IMR-90 (cell line): ENCODE results near the gene MSH2. TPM values are rescaled to one million over a fixed set of nuclear protein-coding genes. Genes with fewer than 3 reads are reported as not detected.

Experiments used
- ATAC-seq: fragments of 200-7000 bp; cut with Tn5 transposase; 2 replicates; pipeline ENCODE4 v1.9.1; 2020; ENCODE audit warnings: low read depth, mild to moderate bottlenecking, moderate library complexity
- BruUV-seq: library from RNA; stranded (reverse); fragments of 400-500 nt; replicated peaks from 2 replicates; lab custom pipeline; 2021; lab: Mats Ljungman, UMichigan
- CTCF ChIA-PET: fragments of 300-600 bp; formaldehyde crosslinking; extraction: SDS; loops from one replicate; lab custom pipeline; 2021; ENCODE audit warnings: antibody characterized with exemption; lab: Yijun Ruan, JAX
- POLR2A ChIA-PET: fragments of 300-600 bp; sonication (Branson Sonifier 250); formaldehyde crosslinking; loops from one replicate; lab custom pipeline; 2022; ENCODE audit warnings: antibody characterized with exemption; ENCODE audit not compliant: unreplicated experiment; lab: Charles Lee
- DNase-seq: peaks from one replicate; pipeline ENCODE4 v3.0.0; 2013
- H2AFZ ChIP-seq: replicated peaks from 2 replicates; pipeline ENCODE3; 2013; ENCODE audit warnings: low read length, mild to moderate bottlenecking; ENCODE audit not compliant: poor library complexity
- H2AK5ac ChIP-seq: 2 replicates; pipeline ENCODE4 v1.6.1; 2013; ENCODE audit warnings: low read depth, low read length, inconsistent platforms
- H2AK9ac ChIP-seq: replicated peaks from 2 replicates; pipeline ENCODE3; 2013; ENCODE audit warnings: mild to moderate bottlenecking, low read depth, low read length, moderate library complexity; ENCODE audit not compliant: poor library complexity
- H2BK120ac ChIP-seq: 2 replicates; pipeline ENCODE4 v1.6.1; 2013; ENCODE audit warnings: low read depth, low read length, inconsistent platforms
- H2BK15ac ChIP-seq: 3 replicates; pipeline ENCODE4 v1.6.1; 2013; ENCODE audit warnings: low read depth, low read length, inconsistent platforms
- H2BK20ac ChIP-seq: 2 replicates; pipeline ENCODE4 v1.6.1; 2013; ENCODE audit warnings: low read depth, mild to moderate bottlenecking, inconsistent platforms, low read length, moderate library complexity
- H2BK5ac ChIP-seq: 2 replicates; pipeline ENCODE4 v1.6.1; 2013; ENCODE audit warnings: mild to moderate bottlenecking, low read depth, low read length, inconsistent platforms; ENCODE audit not compliant: poor library complexity, severe bottlenecking
- H3K14ac ChIP-seq: replicated peaks from 2 replicates; pipeline ENCODE4 v1.6.1; 2013; ENCODE audit warnings: low read depth, low read length, inconsistent platforms
- H3K18ac ChIP-seq: 2 replicates; pipeline ENCODE4 v1.6.1; 2013; ENCODE audit warnings: low read depth, low read length, control low read depth
- H3K23ac ChIP-seq: 2 replicates; pipeline ENCODE4 v1.6.1; 2013; ENCODE audit warnings: low read depth, low read length, inconsistent platforms
- H3K27ac ChIP-seq: 2 replicates; pipeline ENCODE4 v1.5.1; 2013; ENCODE audit warnings: mild to moderate bottlenecking, control low read depth, low read length; ENCODE audit not compliant: insufficient read depth
- H3K27me3 ChIP-seq: 2 replicates; pipeline ENCODE4 v1.6.1; 2013; ENCODE audit warnings: low read length; ENCODE audit not compliant: control insufficient read depth, insufficient read depth
- H3K36me3 ChIP-seq: 2 replicates; pipeline ENCODE4 v1.6.1; 2013; ENCODE audit warnings: low read length, mixed read lengths; ENCODE audit not compliant: control insufficient read depth, insufficient read depth
- H3K4ac ChIP-seq: 2 replicates; pipeline ENCODE4 v1.6.1; 2013; ENCODE audit warnings: low read depth, low read length, inconsistent platforms
- H3K4me1 ChIP-seq: 2 replicates; pipeline ENCODE4 v1.6.1; 2013; ENCODE audit warnings: low read length, mixed read lengths; ENCODE audit not compliant: control insufficient read depth, insufficient read depth
- H3K4me2 ChIP-seq: 2 replicates; pipeline ENCODE4 v1.6.1; 2013; ENCODE audit warnings: low read depth, mild to moderate bottlenecking, control low read depth, low read length, moderate library complexity
- H3K4me3 ChIP-seq: 2 replicates; pipeline ENCODE4 v1.5.1; 2013; ENCODE audit warnings: low read depth, mild to moderate bottlenecking, control low read depth, low read length, moderate library complexity; ENCODE audit not compliant: insufficient read depth
- H3K56ac ChIP-seq: 2 replicates; pipeline ENCODE4 v1.6.1; 2013; ENCODE audit warnings: low read length, inconsistent platforms; ENCODE audit not compliant: insufficient read depth; ENCODE audit errors: extremely low read depth
- H3K79me1 ChIP-seq, 2 experiments: 2 replicates each; pipeline ENCODE4 v1.6.1; 2013; ENCODE audit warnings: low read length in 2 of 2, inconsistent platforms in 1 of 2, low read depth in 1 of 2
- H3K9ac ChIP-seq: 2 replicates; pipeline ENCODE4 v1.6.1; 2013; ENCODE audit warnings: low read depth, low read length, control low read depth
- H3K9me1 ChIP-seq: 2 replicates; pipeline ENCODE4 v1.6.1; 2013; ENCODE audit warnings: low read length, inconsistent platforms; ENCODE audit not compliant: insufficient read depth
- H3K9me3 ChIP-seq: 2 replicates; pipeline ENCODE4 v1.6.1; 2013; ENCODE audit warnings: low read length; ENCODE audit not compliant: control insufficient read depth, insufficient read depth
- H4K20me1 ChIP-seq: 2 replicates; pipeline ENCODE4 v1.6.1; 2013; ENCODE audit warnings: low read length, inconsistent platforms; ENCODE audit not compliant: insufficient read depth
- H4K5ac ChIP-seq: 2 replicates; pipeline ENCODE4 v1.6.1; 2013; ENCODE audit warnings: mild to moderate bottlenecking, low read depth, low read length, control low read depth
- H4K8ac ChIP-seq, 2 experiments: 2 replicates each; pipeline ENCODE4 v1.6.1; 2013; ENCODE audit warnings: low read depth in 2 of 2, low read length in 2 of 2, control low read depth in 1 of 2, inconsistent platforms in 1 of 2
- H4K91ac ChIP-seq: 2 replicates; pipeline ENCODE4 v1.6.1; 2013; ENCODE audit warnings: low read depth, low read length, inconsistent platforms; ENCODE audit not compliant: insufficient read depth
- BHLHE40 ChIP-seq: fragments of 150-350 bp; IDR thresholded peaks from 2 replicates; pipeline ENCODE4 v1.6.1; 2016; ENCODE audit warnings: mild to moderate bottlenecking, low read depth, low read length
- CEBPB ChIP-seq: IDR thresholded peaks from 2 replicates; pipeline ENCODE4 v1.6.1; 2012; ENCODE audit warnings: low read depth, low read length, improper control_type of control experiment
- CHD1 ChIP-seq: IDR thresholded peaks from 2 replicates; pipeline ENCODE4 v1.6.1; 2012; ENCODE audit warnings: low read depth, low read length, improper control_type of control experiment
- FOS ChIP-seq: fragments of 150-350 bp; IDR thresholded peaks from 2 replicates; pipeline ENCODE4 v1.6.1; 2016; ENCODE audit warnings: low read depth, low read length
- MAZ ChIP-seq: IDR thresholded peaks from 2 replicates; pipeline ENCODE4 v1.6.1; 2012; ENCODE audit warnings: low read depth, mild to moderate bottlenecking, low read length, improper control_type of control experiment, moderate library complexity, borderline replicate concordance
- MXI1 ChIP-seq: IDR thresholded peaks from 2 replicates; pipeline ENCODE4 v1.6.1; 2012; ENCODE audit warnings: low read depth, mild to moderate bottlenecking, low read length, moderate library complexity, borderline replicate concordance
- NFE2L2 ChIP-seq: fragments of 150-350 bp; IDR thresholded peaks from 2 replicates; pipeline ENCODE4 v1.6.1; 2016; ENCODE audit warnings: low read depth, mild to moderate bottlenecking, low read length
- POLR2A ChIP-seq: IDR thresholded peaks from 2 replicates; pipeline ENCODE4 v1.6.1; 2012; ENCODE audit warnings: mild to moderate bottlenecking, low read depth, low read length
- RCOR1 ChIP-seq: IDR thresholded peaks from 2 replicates; pipeline ENCODE4 v1.6.1; 2012; ENCODE audit warnings: mild to moderate bottlenecking, low read length, improper control_type of control experiment; ENCODE audit not compliant: insufficient replicate concordance
- RFX5 ChIP-seq: IDR thresholded peaks from 2 replicates; pipeline ENCODE4 v1.8.0; 2012; ENCODE audit warnings: low read depth, mild to moderate bottlenecking, low read length, moderate library complexity
- SMC3 ChIP-seq: fragments of 150-350 bp; IDR thresholded peaks from 2 replicates; pipeline ENCODE4 v1.6.1; 2016; ENCODE audit warnings: low read depth, mild to moderate bottlenecking, antibody characterized with exemption, low read length, moderate library complexity
- WGBS, 2 experiments: methylation state at CpG; one replicate each; pipeline versions ENCODE4 v1.1.5 to v1.1.7; 2013; ENCODE audit warnings: missing lambda C conversion rate in 2 of 2; ENCODE audit not compliant: insufficient read length in 1 of 2; ENCODE audit errors: extremely low coverage in 2 of 2; 5-methylcytosine and 5-hydroxymethylcytosine counted together
- dilution Hi-C: fragments of 300-500 bp; cut with HindIII; formaldehyde crosslinking; loops from one replicate; pipeline ENCODE4 v1.14.3; 2018; ENCODE audit warnings: low sequenced_read_pairs; ENCODE audit not compliant: unreplicated experiment
- in situ Hi-C: fragments of 300-500 bp; cut with MboI; formaldehyde crosslinking; loops from 3 replicates; pipeline ENCODE4 v1.14.3; 2019; ENCODE audit warnings: low sequenced_read_pairs, inconsistent platforms, mixed read lengths
- intact Hi-C: fragments of 100-400 bp; cut with micrococcal nuclease; formaldehyde crosslinking; loops from 2 replicates; pipeline ENCODE4 v1.10.0; 2022
- polyA plus RNA-seq, 3 experiments: library from polyadenylated mRNA; depleted of rRNA; stranded (reverse); fragments of >200 nt; gene quantifications; 2 replicates each; pipeline ENCODE4 v1.2.3, GENCODE V29; 2012; ENCODE audit warnings: low replicate concordance in 1 of 3
- total RNA-seq: library from RNA; depleted of rRNA; stranded (reverse); fragments of >200 nt; gene quantifications from 2 replicates; pipeline ENCODE4 v1.2.3, GENCODE V29; 2012
- TF ChIP-seq, protein P1 (sequence below): conservative IDR thresholded peaks from 2 replicates; pipeline ENCODE4 v1.5.1; 2012; ENCODE audit warnings: mild to moderate bottlenecking, low read depth, low read length, improper control_type of control experiment
- TF ChIP-seq, protein P2 (sequence below): fragments of 150-350 bp; IDR thresholded peaks from 2 replicates; pipeline ENCODE4 v1.6.1; 2016; ENCODE audit warnings: low read depth, mild to moderate bottlenecking, low read length, moderate library complexity, borderline replicate concordance

The MSH2 gene
- total and polyA plus RNA-seq, 2 of the 4 experiments (the other 2 are of a cell fraction), result 13.8 to 22.6 TPM

DNA sequence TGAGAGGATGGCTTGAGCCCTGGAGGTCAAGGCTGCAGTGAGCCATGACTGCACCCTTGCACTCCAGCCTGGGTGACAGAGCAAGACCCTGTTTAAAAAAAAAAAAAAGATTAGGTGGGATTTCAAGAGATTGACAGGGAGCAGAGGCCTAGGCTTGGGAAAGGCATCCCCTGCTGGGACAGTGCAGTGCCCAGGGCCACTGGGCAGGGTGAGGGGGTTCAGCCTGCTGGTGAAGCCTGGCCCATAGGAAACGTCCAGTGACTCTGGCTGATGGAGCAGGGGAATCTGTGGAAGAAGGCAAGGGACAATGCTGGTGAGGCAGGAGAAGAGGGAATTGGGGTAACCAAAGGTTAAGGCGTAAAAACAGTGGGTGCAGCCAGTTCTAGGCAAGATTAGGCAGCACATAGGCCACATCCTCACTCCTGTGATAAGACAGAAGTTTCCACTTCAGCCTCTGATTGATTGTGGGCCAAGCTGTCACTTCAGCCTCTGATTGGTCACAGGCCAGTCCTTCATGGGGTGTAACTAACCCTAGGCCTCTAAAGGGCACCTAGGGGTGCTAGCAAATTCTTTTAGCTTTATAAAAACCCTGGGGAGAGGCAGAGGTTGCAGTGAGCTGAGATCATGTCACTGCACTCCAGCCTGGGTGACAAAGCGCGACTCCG lies 128.6 kb downstream of the MSH2 start:
- dilution Hi-C loops (no loop called here), intact Hi-C loops (no loop called here), in situ Hi-C loops (no loop called here)
- Histone ChIP-seq H3K9me3 (no peaks in the 10 kb centered on the region), H2BK120ac (no peak overlapping the region), H3K4me3 (no peak overlapping the region), H3K36me3 (no peaks in the 10 kb centered on the region), H2BK20ac (no peak overlapping the region), H3K9ac (no peak overlapping the region), H3K27me3 (peaks cover 3% of the 10 kb centered on the region; the same call in 1 of the 2 replicates), H4K5ac (no peak overlapping the region), H3K23ac (no peak overlapping the region), H3K4ac (no peak overlapping the region), H2BK5ac (no peak overlapping the region), H3K4me2 (no peak overlapping the region), H2AK9ac (no peak overlapping the region), H4K20me1 (no peaks in the 10 kb centered on the region), H3K14ac (no peak overlapping the region), H3K79me1 (no peaks in the 10 kb centered on the region), H3K9me1 (peaks cover 11% of the 10 kb centered on the region; the same call in 1 of the 2 replicates), H3K56ac (no peak overlapping the region), H3K18ac (no peak overlapping the region), H2BK15ac (no peak overlapping the region), H4K8ac (no peak overlapping the region), H4K91ac (no peak overlapping the region), H3K4me1 (peaks cover 7% of the 10 kb centered on the region), H3K27ac (no peak overlapping the region), H2AK5ac (no peak overlapping the region), H2AFZ (no peak overlapping the region)
- no peak for ATAC-seq
- ChIA-PET POLR2A (no interaction called here), CTCF (no interaction called here)
- no peak for DNase-seq
- TF ChIP-seq BHLHE40, result no peak
- TF ChIP-seq RFX5, result no peak
- TF ChIP-seq CHD1, result no peak
- no peak for TF ChIP-seq RCOR1
- TF ChIP-seq NFE2L2, result no peak
- no peak for TF ChIP-seq CEBPB
- no peak for TF ChIP-seq MXI1
- TF ChIP-seq SMC3, result no peak
- TF ChIP-seq, protein P1, sequence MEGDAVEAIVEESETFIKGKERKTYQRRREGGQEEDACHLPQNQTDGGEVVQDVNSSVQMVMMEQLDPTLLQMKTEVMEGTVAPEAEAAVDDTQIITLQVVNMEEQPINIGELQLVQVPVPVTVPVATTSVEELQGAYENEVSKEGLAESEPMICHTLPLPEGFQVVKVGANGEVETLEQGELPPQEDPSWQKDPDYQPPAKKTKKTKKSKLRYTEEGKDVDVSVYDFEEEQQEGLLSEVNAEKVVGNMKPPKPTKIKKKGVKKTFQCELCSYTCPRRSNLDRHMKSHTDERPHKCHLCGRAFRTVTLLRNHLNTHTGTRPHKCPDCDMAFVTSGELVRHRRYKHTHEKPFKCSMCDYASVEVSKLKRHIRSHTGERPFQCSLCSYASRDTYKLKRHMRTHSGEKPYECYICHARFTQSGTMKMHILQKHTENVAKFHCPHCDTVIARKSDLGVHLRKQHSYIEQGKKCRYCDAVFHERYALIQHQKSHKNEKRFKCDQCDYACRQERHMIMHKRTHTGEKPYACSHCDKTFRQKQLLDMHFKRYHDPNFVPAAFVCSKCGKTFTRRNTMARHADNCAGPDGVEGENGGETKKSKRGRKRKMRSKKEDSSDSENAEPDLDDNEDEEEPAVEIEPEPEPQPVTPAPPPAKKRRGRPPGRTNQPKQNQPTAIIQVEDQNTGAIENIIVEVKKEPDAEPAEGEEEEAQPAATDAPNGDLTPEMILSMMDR, result no peak
- TF ChIP-seq FOS, result no peak
- TF ChIP-seq MAZ, result no peak
- TF ChIP-seq, protein P2, sequence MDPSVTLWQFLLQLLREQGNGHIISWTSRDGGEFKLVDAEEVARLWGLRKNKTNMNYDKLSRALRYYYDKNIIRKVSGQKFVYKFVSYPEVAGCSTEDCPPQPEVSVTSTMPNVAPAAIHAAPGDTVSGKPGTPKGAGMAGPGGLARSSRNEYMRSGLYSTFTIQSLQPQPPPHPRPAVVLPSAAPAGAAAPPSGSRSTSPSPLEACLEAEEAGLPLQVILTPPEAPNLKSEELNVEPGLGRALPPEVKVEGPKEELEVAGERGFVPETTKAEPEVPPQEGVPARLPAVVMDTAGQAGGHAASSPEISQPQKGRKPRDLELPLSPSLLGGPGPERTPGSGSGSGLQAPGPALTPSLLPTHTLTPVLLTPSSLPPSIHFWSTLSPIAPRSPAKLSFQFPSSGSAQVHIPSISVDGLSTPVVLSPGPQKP, result no peak
- TF ChIP-seq POLR2A, result no peak
- WGBS, 2 experiments, result 100% methylated on average over 2 of the region's 5 CpGs; no CpG with 5 or more reads in 1 of the 2 experiments
- no TSS peak for BruUV-seq
